DMS53 treated with DMSO at 0.1 percent for 48 hours (cell line): ENCODE results near the gene MLIP.

Source experiments
- DNase-seq: peaks from one replicate; lab custom pipeline; 2025; ENCODE audit not compliant: unreplicated experiment; lab: John Stamatoyannopoulos, UW

MLIP gene

GRCh38 chr6:54274383-54274782, 163.1 kb downstream of the MLIP start:
- no peak for DNase-seq

DNA sequence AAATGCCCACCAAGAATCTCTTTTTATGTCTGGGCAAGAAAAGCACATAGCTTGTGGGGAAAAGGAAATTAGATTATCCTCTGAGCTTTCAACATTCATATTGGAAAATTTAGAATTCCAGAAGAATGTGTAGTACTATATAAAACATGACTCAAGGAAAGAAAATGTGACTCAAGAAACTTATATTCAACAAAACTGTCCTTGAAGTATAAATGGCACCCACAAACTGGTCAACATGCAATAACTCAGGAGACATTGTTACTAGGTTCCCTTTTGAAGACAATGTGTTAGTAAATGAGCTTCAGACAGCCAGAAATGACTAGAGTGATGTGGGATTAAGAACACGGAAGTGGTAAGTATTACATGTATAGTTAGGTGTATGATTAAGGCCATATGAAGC, 170.9 kb downstream of the MLIP start:
- DNase-seq = no peak

GRCh38 chr6:54284161-54284860, 173.1 kb downstream of the MLIP start:
- DNase-seq = no peak

DNA sequence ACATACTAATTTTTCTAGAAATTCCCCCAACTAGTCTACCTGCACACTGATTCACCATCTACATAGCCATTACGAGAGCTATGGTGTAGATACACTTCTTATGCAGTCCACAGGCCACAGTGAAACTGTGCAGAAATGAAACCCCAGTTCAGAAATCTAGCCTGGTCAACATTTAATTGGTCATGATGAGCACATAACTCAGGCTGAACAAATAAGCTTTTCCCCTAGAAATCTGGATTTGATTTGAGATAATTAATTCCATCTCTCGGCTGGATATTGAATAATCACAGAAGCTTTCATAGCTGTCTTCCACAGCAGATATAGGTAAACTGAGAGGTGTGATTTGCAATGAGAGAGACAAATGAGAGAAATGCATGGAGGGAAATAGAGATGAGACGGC, 174.4 kb downstream of the MLIP start:
- no peak for DNase-seq

DNA sequence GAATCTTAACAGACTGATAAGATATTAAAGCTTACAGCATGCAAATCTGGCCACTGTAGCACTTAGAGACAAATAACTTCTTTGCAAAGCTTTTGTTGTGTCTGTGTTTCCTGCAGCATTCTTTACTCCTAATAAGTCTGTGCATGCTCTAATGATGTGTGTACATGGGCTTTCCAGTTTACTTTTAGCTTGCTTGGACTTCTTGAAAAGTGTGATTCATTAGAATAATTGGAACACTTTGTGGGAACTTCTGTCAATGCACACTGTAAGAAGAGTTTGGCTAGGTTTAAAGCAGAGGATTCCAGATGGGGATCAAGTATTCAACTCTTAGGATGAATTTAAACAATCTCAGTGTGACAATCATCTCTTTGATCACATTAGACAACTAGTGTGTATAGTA, 174.9 kb downstream of the MLIP start:
- no peak for DNase-seq

DNA sequence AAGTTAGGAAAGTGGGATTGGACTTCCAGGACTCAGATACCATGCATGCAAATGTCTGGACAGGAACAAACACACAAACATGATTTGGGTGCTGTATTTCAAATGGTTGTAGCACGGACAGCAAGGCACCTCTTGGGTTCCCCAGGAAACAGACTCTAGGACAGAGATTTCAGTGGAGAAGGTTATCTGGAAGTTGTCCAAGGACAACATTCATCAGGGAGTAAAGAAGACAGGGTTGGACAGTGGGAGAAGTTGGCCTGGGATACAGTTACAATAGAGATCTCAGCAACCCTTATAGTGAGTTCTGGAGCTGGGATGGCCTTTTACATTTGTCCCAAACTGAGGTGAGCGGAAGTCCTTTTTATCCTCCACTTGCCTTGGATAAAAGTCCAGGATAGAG, 177.2 kb downstream of the MLIP start:
- no peak for DNase-seq

- no peak for DNase-seq
Measured at GRCh38 chr6:54289426-54289825, 178.2 kb downstream of the MLIP start.

DNA sequence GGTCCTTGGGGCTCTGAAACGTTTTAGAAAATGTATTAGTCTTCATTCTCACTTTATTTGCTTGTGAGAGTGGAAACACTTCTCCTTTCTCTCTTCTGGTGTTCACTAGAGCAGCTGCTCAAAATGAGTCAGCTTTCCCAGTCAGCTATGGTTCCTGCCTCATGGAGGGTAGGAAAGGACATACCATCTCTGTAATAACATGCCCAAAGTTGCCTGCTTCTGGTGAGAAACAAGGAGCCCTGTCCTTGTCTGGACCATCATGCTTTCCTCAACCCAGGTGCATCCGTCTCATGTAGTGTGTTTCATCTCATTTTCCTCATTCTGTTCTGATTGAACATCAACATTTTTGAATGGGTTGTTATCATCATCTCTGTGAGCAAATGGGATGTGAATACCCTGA, 179.9 kb downstream of the MLIP start:
- DNase-seq = peak; percentile 29

- DNase-seq = no peak
Measured at GRCh38 chr6:54291738-54292137, 180.5 kb downstream of the MLIP start.

DNA sequence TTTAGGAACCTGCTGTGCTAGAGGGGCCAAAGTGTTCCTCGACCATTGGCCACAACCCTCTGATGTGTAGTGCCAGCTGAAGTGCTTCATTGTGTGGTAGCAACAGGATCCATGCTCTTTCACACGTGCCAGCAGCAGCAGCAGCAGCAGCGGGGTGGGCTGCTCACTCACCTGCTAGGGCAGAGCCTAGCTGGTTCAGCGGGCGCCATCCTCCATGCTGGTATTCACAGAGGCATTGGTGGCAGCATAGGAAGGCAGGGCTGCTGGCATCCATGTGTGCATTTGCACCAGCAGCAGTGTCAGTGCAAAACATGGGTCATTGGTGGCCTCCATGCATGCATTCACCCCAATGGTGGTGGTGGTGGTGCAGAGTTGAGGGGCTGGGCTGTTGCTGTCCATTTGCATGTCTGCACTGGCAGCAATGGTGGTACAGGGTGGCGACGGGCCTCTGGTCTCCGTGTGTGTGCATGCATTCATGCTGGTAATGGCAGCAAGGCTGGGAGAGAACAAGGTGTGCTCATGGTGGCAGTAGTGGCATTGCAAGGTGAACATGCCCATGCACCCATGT, 183.8 kb downstream of the MLIP start:
- DNase-seq = no peak

- DNase-seq = no peak
Measured at GRCh38 chr6:54299542-54300269, 188.5 kb downstream of the MLIP start.

DNA sequence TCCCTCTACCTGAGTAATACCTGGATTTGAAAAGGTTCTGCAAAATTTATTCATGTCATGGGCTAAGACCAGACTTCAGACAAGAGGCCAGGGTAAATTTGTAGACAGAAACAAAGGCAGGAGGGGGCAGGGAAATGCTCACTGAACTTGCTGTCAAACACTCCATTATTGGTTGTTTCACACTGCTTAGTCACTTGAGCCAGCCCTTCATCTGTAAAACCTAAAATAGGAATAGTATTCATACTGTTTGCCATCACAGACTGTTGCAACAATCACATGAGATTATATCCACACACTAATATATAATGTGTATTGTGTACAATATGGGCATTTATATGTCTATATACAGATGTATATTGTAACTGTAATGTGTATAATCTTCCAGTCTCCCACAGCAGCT, 190.5 kb downstream of the MLIP start:
- DNase-seq = no peak

- peak; percentile 62 for DNase-seq
Measured at GRCh38 chr6:54307439-54307910, 196.2 kb downstream of the MLIP start.

- DNase-seq = no peak
Measured at GRCh38 chr6:54308289-54308985, 197.2 kb downstream of the MLIP start, which contains the start of gene TINAG. TSS of gene TINAG (plus strand) at chr6:54308441. CDS start at chr6:54308551, 110 bp downstream.

- no peak for DNase-seq
Measured at GRCh38 chr6:54308986-54309315, 197.7 kb downstream of the MLIP start.

GRCh38 chr6:54310377-54311152, 199.3 kb downstream of the MLIP start:
- DNase-seq = no peak

DNA sequence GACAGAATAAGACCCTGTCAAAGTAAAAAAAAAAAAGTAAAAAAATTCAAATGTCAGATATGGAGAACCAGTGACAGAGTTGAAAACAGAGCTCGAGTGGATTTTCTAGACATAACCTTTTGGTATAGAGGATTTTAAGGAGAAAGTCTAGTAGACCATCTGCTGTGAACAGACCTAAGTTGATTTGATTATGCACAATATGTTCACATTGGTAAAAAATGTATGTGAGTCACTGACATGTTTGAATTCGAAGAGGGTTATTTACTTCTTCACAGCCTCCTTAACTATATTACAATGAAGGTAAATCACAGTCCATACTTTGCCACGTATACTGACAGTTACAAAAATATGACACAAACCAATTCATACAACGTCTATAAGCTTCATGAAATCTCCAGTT, 204.4 kb downstream of the MLIP start:
- DNase-seq = no peak
